NT2/D1 (cell line): Measurements from ENCODE around the gene MFRP.

Experiments used
- DNase-seq: peaks from one replicate; pipeline ENCODE4 v3.0.0-alpha.2; 2011; ENCODE audit warnings: low read depth, low spot score
- H3K27me3 ChIP-seq: 2 replicates; pipeline ENCODE4 v1.6.0; 2011; ENCODE audit warnings: mild to moderate bottlenecking; ENCODE audit not compliant: insufficient read length, insufficient read depth
- H3K36me3 ChIP-seq: 2 replicates; pipeline ENCODE4 v1.6.1; 2011; ENCODE audit warnings: mild to moderate bottlenecking, low read length, mixed read lengths; ENCODE audit not compliant: insufficient read depth, insufficient read length
- H3K4me1 ChIP-seq: 2 replicates; pipeline ENCODE4 v1.5.1; 2011; ENCODE audit not compliant: insufficient read depth, insufficient read length
- H3K4me3 ChIP-seq: 2 replicates; pipeline ENCODE4 v1.5.1; 2011; ENCODE audit warnings: low read depth; ENCODE audit not compliant: insufficient read length
- H3K9ac ChIP-seq: 2 replicates; pipeline ENCODE4 v1.6.0; 2011; ENCODE audit warnings: low read depth; ENCODE audit not compliant: insufficient read length
- H3K9me3 ChIP-seq: 2 replicates; pipeline ENCODE4 v1.5.1; 2011; ENCODE audit warnings: mild to moderate bottlenecking, low read length; ENCODE audit not compliant: insufficient read depth
- SUZ12 ChIP-seq: IDR thresholded peaks from 2 replicates; pipeline ENCODE4 v1.6.1; 2011; ENCODE audit not compliant: insufficient read length, insufficient read depth; ENCODE audit errors: extremely low read depth
- YY1 ChIP-seq: IDR thresholded peaks from 2 replicates; pipeline ENCODE4 v1.6.1; 2011; ENCODE audit not compliant: insufficient read length, insufficient read depth
- ZNF274 ChIP-seq: IDR thresholded peaks from 2 replicates; pipeline ENCODE4 v1.6.1; 2011; ENCODE audit warnings: mild to moderate bottlenecking, low read depth, low read length

MFRP gene

DNA sequence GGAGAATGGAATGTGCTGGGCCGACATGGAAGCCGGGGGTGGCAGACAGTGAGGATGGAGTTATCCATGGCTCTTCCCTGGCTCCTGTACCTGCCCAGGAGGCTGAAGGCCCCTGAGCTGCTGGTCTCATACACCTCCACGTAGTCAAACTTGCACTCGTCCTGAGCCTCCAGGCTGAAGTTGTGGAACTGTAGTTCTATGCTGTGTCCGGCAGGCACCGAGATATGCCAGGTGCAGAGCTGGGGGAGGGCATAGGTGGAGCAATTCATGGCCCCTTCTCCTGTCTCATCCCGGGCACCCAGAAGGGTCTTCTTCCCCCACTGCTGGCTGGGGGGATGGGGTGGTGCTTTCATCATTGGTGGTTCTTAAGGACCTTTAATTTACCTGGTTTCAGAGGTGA is 2.8 kb downstream of the MFRP start:
- TF ChIP-seq ZNF274 = no peak
- no peak for TF ChIP-seq SUZ12
- no peak for TF ChIP-seq YY1
- no peak for DNase-seq
- peaks cover 37% of the 10 kb centered on the region for H3K27me3 ChIP-seq
- H3K4me1 ChIP-seq = peaks cover 9% of the 10 kb centered on the region
- no peak overlapping the region for H3K4me3 ChIP-seq
- no peaks in the 10 kb centered on the region for H3K9me3 ChIP-seq
- H3K9ac ChIP-seq = no peak overlapping the region
- no peaks in the 10 kb centered on the region for H3K36me3 ChIP-seq

DNA sequence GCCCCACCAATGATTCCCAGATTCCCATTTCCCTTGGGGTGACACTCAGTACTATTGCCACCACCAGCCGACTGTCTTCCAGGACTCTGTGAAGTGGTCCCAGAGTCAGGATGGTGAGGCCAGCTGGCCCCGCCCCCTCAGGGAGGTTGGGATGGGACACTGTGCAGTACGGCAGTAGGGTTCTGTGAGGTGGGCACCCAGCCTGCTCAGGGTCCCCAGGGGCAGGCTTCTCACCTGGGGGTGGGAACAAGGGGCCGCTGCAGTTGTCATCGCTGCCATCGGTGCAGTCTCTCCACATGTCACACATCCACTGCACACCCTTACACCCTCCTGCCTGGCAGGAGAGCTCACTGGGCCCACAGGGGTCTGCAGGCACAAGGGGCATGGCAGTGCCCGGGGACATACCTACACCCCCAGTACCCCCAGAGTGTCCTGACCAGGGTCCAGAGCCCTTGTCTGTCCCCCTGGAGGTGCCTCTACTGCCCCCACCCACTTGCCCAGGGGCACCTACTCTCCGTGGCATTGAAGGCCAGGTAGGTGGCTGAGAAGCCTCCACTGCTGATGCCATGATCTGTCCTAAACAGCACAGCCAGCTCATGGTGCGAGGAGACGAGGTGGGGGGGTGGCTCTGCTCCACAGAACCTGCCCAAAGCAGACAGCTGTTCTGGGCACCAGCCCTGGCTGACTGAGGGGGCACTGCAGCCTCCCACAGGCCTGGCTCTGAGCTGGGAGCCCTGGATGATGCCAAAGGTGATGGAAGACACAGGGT is 4.0 kb downstream of the MFRP start:
- Histone ChIP-seq H3K36me3 (no peaks in the 10 kb centered on the region), H3K27me3 (peaks cover 37% of the 10 kb centered on the region), H3K4me3 (no peak overlapping the region), H3K4me1 (peaks cover 11% of the 10 kb centered on the region), H3K9ac (no peak overlapping the region), H3K9me3 (no peaks in the 10 kb centered on the region)
- TF ChIP-seq YY1 = no peak
- TF ChIP-seq ZNF274 = no peak
- TF ChIP-seq SUZ12 = no peak
- DNase-seq = no peak

DNA sequence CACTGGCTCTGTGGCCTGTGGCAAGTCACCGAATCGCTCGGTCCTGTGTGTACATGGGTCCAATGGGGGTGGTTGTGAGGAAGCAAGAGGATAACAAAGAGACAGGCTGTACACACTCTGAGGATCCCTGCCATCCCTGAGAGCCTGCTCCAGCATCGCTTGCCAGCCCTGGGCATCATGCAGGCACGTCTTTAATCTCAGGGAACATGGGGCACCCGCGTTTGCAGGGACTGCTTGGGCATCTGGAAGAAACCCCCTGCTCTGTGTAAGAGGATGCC is 4.5 kb downstream of the MFRP start:
- Histone ChIP-seq H3K27me3 (peaks cover 37% of the 10 kb centered on the region), H3K4me3 (no peak overlapping the region), H3K36me3 (peaks cover under 1% of the 10 kb centered on the region), H3K4me1 (peaks cover 11% of the 10 kb centered on the region), H3K9ac (no peak overlapping the region), H3K9me3 (no peaks in the 10 kb centered on the region)
- no peak for DNase-seq
- TF ChIP-seq SUZ12 = no peak

DNA sequence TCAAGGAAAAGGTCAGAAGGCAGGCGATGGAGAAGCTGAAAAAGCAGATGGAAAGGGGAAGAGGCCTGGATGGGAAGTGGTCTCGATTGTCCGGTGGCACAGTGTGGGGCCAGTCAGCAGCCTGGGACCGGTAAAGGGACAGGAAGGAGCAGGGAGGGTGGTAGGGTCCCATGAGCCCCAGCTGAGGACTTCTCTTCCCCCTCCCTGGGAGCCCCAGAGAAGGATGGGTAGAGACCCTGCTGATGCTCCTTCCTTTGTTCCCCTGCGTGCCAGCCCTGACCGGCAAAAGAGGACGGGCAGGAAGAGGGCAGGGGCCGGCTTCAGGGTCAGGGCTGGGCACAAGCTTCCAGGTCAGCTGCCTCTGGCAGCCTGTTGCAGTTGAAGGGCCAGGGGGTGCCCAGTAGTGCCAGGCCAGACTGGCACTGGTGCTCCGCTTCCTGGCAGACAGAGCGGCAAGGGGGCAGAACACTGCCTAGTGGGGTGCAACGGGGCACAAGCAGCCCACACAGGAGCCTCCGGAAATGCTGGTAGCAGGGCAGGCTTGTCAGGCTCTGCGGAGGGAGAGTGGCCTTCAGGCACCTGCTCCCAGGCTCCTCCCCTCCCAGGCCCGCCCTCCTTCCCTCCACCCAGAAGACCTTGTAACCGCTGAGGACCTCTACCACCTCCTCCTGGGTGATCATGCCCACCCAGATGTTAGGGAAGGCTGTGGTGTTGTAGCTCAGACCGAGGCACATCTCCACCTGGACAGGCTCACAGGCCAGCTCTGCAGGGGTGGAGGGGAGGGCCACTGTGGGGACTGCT is 5.1 kb downstream of the MFRP start:
- no peak overlapping the region for H3K9ac ChIP-seq
- no peak for DNase-seq
- TF ChIP-seq ZNF274 (no peak), SUZ12 (no peak), YY1 (no peak)
- H3K36me3 ChIP-seq = peaks cover 6% of the 10 kb centered on the region
- peaks cover 37% of the 10 kb centered on the region for H3K27me3 ChIP-seq
- no peaks in the 10 kb centered on the region for H3K9me3 ChIP-seq
- no peak overlapping the region for H3K4me3 ChIP-seq
- H3K4me1 ChIP-seq = peaks cover 13% of the 10 kb centered on the region

DNA sequence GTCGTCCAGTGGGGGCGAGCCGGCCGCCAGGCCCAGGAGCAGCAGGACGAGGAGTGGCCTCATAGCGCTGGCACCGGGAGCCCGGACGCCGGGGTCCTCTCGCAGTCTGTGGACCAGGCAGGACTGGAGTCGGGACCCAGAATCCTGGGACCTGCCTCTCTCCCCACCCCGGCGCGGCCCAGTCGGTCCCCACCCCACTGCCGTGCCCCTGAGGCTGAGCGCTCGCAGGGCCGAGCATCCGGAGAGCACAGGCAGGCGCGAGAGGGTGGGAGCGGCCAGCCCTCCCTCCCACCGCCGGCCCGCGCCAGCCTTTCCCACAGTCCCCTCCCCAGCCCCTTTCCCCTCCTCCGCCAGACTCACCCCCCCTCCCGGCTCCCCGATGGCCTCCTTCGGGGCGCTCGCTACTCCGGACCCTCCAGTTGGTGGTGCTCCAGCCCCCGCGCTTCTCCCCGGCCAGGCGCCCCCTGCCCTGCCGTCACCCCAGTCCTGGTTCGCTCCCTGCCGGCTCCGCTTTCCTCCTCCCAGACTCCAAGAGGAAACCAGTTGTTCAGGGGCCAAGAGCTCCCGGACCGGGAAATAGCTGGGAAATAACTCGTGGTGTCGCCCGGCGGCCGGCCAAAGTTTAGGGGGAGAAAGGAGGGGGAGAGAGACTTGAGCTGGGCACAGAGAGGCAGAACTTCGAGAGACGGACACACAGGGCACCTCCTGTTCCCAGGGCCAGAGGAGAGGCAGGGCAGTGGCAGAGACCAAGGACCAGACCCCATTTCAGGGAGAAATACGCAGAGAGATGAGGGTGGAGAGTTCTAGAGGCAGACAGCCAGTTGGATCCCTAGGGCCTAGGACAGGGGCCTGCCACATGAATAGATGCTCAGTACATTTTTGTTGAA is 5.9 kb downstream of the MFRP start, which contains the start of gene C1QTNF5:
Gene C1QTNF5, minus strand, starts transcription at position 549 of the 887 bp plus-strand sequence. Its CDS starts 486 bp downstream, at position 63.
- Histone ChIP-seq H3K9ac (peak within 1 kb of the TSS; percentile 87), H3K4me1 (peaks cover 20% of the 10 kb centered on the region), H3K9me3 (no peaks in the 10 kb centered on the region), H3K27me3 (peaks cover 32% of the 10 kb centered on the region), H3K4me3 (peak within 1 kb of the TSS; percentile 50), H3K36me3 (peaks cover 14% of the 10 kb centered on the region)
- no peak for DNase-seq
- TF ChIP-seq ZNF274 (no peak), SUZ12 (no peak), YY1 (no peak)

DNA sequence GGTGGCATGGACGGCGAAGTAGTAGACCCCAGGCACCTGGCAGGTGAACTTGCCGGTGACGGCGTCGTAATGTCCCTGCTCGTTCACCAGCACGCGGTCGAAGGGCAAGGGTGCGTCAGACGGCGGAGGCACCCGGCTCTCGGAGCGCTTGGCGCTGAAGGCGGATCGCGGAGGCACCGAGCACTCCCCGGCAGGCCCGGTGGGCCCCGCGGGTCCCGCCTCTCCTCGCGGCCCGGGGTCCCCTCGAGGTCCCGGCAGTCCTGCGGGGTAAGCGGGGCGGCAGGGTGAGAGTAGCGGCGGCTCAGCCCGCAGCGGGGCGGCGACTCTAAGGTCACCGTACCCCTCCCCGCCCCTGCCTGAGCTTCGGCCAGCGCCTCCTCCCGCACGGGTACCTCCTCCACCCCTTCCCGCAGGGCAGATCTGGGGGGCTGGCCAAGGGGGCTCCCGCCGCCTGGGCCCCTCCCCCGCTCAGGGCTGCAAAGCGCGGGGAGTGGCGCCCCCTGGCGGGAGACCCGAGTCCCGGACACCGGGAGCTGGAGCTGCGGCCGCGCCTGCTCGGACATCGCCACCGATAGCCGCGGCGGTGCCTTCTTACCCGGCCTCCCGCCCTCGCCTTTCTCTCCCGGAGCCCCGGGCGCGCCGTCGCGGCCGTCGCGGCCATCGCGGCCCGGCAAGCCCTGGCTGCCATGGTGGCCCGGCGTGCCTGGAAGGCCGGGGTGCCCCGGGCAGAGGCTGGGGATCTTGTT is 6.7 kb downstream of the MFRP start:
- H3K4me3 ChIP-seq = peak overlapping the region; percentile 50
- H3K36me3 ChIP-seq = peaks cover 20% of the 10 kb centered on the region
- TF ChIP-seq YY1 (no peak), ZNF274 (no peak), SUZ12 (no peak)
- H3K9ac ChIP-seq = peak overlapping the region; percentile 87
- H3K4me1 ChIP-seq = peaks cover 27% of the 10 kb centered on the region
- no peak for DNase-seq
- no peaks in the 10 kb centered on the region for H3K9me3 ChIP-seq
- peaks cover 32% of the 10 kb centered on the region for H3K27me3 ChIP-seq
